BJ (cell line): Measurements from ENCODE around the gene TPBG. TPM values are rescaled to one million over a fixed set of nuclear protein-coding genes. Genes with fewer than 3 reads are reported as not detected.

ENCODE experiments used
- CTCF ChIA-PET: fragments of 350-600 bp; formaldehyde crosslinking; extraction: SDS; loops from one replicate; lab custom pipeline; 2021; ENCODE audit warnings: antibody characterized with exemption, inconsistent platforms; lab: Yijun Ruan, JAX
- POLR2A ChIA-PET: fragments of 300-600 bp; sonication (Branson Sonifier 250); formaldehyde crosslinking; extraction: SDS; loops from one replicate; lab custom pipeline; 2021; ENCODE audit warnings: antibody characterized with exemption; lab: Charles Lee
- DNase-seq: peaks from one replicate; pipeline ENCODE4 v3.0.0-alpha.2; 2011; ENCODE audit warnings: low read depth
- H3K27me3 ChIP-seq: 2 replicates; pipeline ENCODE4 v1.6.0; 2011; ENCODE audit warnings: low read length; ENCODE audit not compliant: control insufficient read depth, insufficient read depth
- H3K36me3 ChIP-seq: 2 replicates; pipeline ENCODE4 v1.5.1; 2011; ENCODE audit warnings: low read length; ENCODE audit not compliant: control insufficient read depth, insufficient read depth
- H3K4me3 ChIP-seq: 2 replicates; pipeline ENCODE4 v1.5.1; 2011; ENCODE audit warnings: low read depth, mild to moderate bottlenecking, control low read depth, low read length
- polyA plus RNA-seq: library from polyadenylated mRNA; depleted of rRNA; stranded (reverse); fragments of >200 nt; gene quantifications from 2 replicates; pipeline ENCODE4 v1.2.3, GENCODE V29; 2011
- TF ChIP-seq, protein P1 (sequence below): IDR thresholded peaks from 2 replicates; pipeline ENCODE4 v1.5.1; 2011; ENCODE audit warnings: low read depth, mild to moderate bottlenecking, control low read depth, inconsistent platforms, low read length, moderate library complexity; ENCODE audit not compliant: insufficient read depth

Gene TPBG
- polyA plus RNA-seq, 1 experiment, result 101 TPM

DNA sequence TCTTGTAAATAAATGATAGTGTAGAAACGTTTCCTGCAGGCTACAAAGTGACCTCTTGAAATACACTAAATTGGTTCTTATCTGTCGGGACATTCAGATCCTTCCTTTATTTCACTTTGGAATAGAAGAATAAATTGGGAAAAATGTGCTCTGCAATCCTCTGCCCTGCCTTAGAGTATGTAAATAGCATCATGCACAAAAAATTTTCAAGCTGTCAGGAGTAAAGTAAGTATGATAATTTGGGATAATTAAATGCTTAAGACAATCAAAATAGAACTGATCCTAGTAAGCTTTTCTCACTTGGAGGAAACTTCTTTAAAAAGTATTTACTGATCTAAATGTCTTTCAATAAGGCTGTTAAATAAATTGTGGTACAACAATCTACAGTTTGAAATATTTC is 3.1 kb upstream of the TPBG start:
- DNase-seq, result no peak
- Histone ChIP-seq H3K4me3 (no peak overlapping the region), H3K27me3 (no peaks in the 10 kb centered on the region), H3K36me3 (peaks cover 3% of the 10 kb centered on the region)
- TF ChIP-seq, protein P1, sequence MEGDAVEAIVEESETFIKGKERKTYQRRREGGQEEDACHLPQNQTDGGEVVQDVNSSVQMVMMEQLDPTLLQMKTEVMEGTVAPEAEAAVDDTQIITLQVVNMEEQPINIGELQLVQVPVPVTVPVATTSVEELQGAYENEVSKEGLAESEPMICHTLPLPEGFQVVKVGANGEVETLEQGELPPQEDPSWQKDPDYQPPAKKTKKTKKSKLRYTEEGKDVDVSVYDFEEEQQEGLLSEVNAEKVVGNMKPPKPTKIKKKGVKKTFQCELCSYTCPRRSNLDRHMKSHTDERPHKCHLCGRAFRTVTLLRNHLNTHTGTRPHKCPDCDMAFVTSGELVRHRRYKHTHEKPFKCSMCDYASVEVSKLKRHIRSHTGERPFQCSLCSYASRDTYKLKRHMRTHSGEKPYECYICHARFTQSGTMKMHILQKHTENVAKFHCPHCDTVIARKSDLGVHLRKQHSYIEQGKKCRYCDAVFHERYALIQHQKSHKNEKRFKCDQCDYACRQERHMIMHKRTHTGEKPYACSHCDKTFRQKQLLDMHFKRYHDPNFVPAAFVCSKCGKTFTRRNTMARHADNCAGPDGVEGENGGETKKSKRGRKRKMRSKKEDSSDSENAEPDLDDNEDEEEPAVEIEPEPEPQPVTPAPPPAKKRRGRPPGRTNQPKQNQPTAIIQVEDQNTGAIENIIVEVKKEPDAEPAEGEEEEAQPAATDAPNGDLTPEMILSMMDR, result no peak
- POLR2A ChIA-PET, result no interaction called here
- CTCF ChIA-PET, result no interaction called here

DNA sequence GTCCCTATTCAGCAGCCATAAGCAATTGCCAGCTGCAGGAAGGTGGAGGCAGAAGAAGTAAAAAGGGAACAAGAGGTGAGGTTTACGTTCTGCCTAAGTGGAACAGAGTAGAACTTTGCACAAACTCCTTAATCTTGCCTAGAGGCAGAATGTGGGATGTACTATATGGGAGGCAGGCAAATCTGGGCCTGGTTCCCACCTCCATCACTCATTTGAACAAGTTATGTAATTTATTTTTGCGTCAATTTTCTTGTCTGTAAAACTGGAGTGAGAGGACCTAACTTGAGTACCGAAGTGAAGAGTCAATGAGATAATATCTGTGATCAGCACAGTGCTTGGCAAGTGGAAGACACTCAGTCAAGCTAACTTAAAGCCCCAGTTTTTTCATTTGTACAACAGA is 2.0 kb upstream of the TPBG start:
- TF ChIP-seq, protein P1, result no peak
- no peak for DNase-seq
- ChIA-PET CTCF (interaction anchor here (0.9 kb wide), 1 partner anchor 91 kb away, joined by 3 read pairs; no protein-coding TSS in a partner anchor), POLR2A (no interaction called here)
- Histone ChIP-seq H3K36me3 (peaks cover 7% of the 10 kb centered on the region), H3K27me3 (no peaks in the 10 kb centered on the region), H3K4me3 (no peak overlapping the region)

DNA sequence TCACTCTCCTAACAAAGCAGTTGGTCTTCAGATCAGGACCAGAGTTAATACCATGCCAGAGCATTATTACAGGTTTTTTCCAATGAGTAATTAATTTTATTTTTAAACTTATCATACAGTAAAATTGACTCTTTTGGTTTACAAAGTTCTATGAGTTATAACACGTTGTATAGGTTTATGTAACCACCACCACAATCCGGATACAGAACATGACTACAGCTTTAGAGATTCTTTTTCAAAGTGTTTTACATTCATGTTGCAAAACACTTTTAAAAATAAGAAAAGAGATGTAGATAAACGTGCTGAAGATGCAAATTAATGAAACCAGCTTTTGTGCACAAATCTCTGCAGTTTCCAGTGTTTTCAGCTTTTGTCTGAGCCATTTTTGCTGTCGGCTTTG is 1.5 kb upstream of the TPBG start:
- ChIA-PET POLR2A (no interaction called here), CTCF (interaction anchor here (0.7 to 2.5 kb wide), 4 partner anchors 14 to 91 kb away, joined by 3 to 8 read pairs (median 4); no protein-coding TSS in a partner anchor)
- Histone ChIP-seq H3K27me3 (no peaks in the 10 kb centered on the region), H3K4me3 (peak overlapping the region; percentile 96), H3K36me3 (peaks cover 7% of the 10 kb centered on the region)
- no peak for DNase-seq
- TF ChIP-seq, protein P1, result no peak

DNA sequence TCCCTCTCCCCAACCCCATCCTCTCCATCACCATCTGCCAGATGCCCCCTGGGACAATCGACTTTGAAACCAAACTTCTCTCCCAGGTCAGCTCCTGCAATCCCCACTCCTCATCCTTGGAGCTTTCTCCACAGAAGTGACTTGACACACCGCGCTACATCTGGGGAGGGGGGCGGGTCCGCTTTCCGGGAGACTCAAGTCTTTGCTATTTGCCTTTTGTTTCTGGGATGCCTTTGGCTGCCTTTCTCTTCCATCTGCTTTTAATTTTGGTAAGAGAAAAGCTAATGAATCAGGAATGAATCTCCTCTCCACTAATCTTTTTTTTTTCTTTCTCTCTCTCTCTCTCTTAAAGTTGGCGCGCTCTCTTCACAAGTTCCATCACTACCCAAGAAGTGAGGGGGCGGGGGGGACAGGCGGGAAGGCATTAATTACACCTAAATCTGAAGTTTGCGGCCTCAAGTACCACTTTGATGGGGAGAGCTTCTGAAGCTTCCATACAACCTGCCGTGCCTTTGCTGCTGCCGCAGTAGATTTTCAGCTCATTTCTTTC is 664 bp upstream of the TPBG start:
- Histone ChIP-seq H3K27me3 (no peaks in the 10 kb centered on the region), H3K4me3 (peak overlapping the region; percentile 96), H3K36me3 (peaks cover 7% of the 10 kb centered on the region)
- ChIA-PET CTCF (interaction anchor here (0.6 to 2.5 kb wide), 10 partner anchors 15 to 702 kb away, joined by 3 to 8 read pairs (median 4); partner anchors contain the start of gene UBE3D), POLR2A (interaction anchor here (0.6 to 0.8 kb wide), 2 partner anchors 24 to 25 kb away, joined by 4 to 11 read pairs; no protein-coding TSS in a partner anchor)
- peak; percentile 89 for DNase-seq
- TF ChIP-seq, protein P1, result no peak

DNA sequence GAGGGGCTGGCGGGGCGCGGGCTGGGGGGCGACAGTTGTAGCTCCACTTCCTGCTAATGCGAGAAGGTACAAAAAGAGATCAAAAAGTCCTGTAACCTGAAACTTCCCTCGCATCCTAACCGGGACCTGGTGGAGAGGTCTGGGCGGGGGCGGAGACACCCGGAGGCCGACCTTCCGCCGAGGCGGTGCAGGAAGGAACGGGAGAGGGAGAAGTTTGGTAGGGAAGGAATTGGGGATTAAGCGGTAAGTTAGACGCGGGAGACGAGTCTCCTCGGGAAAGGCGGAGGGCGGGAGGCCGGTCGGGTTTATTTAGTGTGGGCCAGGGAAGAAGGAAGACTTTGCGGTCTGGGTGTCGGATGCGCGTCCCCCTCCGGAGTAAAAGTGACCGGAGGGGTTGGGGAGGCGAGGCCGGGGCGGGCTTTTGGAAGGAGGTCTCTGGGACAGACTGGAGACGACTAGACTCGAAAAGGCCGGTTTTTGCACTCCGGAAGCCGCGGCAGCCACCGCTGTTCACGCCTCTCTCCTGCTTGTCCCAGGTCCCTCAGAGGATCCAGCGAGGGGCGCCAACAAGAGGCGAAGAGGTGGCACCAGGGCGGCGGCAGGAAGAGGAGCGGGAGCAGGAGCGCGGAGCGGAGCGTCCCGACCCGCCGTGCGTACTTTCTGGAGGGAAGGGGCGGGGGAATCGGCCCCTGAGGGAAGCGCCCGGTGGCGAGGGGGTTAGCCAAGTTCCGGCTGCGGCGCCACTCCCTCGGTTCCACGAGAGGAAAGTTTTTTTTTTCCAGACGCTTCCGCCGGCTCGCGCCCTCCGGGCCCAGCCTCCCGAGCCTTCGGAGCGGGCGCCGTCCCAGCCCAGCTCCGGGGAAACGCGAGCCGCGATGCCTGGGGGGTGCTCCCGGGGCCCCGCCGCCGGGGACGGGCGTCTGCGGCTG is 734 bp downstream of the TPBG start:
- CTCF ChIA-PET, result interaction anchor here (0.8 to 2.5 kb wide), 3 partner anchors 90 to 690 kb away, joined by 3 to 8 read pairs (median 3); no protein-coding TSS in a partner anchor

More for the DNA sequence above, 734 bp downstream of the TPBG start:
- H3K36me3 ChIP-seq, result peaks cover 7% of the 10 kb centered on the region
- H3K27me3 ChIP-seq, result no peaks in the 10 kb centered on the region
- POLR2A ChIA-PET, result interaction anchor here (0.6 kb wide), 1 partner anchor 20 kb away, joined by 4 read pairs; no protein-coding TSS in a partner anchor
- TF ChIP-seq, protein P1, result no peak
- H3K4me3 ChIP-seq, result peak overlapping the region; percentile 96
- DNase-seq, result no peak
